Panc1 (cell line): ENCODE measurements around the gene SERPINA4. TPM values are rescaled to one million over a fixed set of nuclear protein-coding genes. Genes with fewer than 3 reads are reported as not detected.

Experiments
- ATAC-seq: fragments of 200-7000 bp; cut with Tn5 transposase; 2 replicates; pipeline ENCODE4 v1.9.1; 2020; ENCODE audit warnings: mild to moderate bottlenecking, moderate library complexity
- BruUV-seq: library from RNA; stranded (reverse); fragments of 400-500 nt; replicated peaks from 2 replicates; lab custom pipeline; 2021; lab: Mats Ljungman, UMichigan
- CTCF ChIA-PET: fragments of 300-600 bp; sonication (Branson Sonifier 250); formaldehyde crosslinking; loops from one replicate; lab custom pipeline; 2022; ENCODE audit warnings: antibody characterized with exemption; lab: Charles Lee
- POLR2A ChIA-PET: fragments of 300-600 bp; sonication (Branson Sonifier 250); formaldehyde crosslinking; loops from one replicate; lab custom pipeline; 2022; ENCODE audit warnings: antibody characterized with exemption; lab: Charles Lee
- DNase-seq: peaks from one replicate; pipeline ENCODE4 v3.0.0-alpha.2; 2010; ENCODE audit warnings: low read depth, low spot score
- H3K27ac ChIP-seq: 2 replicates; pipeline ENCODE4 v1.5.1; 2011; ENCODE audit warnings: mild to moderate bottlenecking, low read length, inconsistent platforms
- H3K27me3 ChIP-seq: fragments of 200-500 bp; sonication (Bioruptor generic); 2 replicates; pipeline ENCODE4 v1.6.0; 2014; ENCODE audit warnings: low read length, inconsistent platforms; ENCODE audit not compliant: control insufficient read depth, insufficient read depth
- H3K36me3 ChIP-seq: fragments of 200-500 bp; sonication (Bioruptor generic); 2 replicates; pipeline ENCODE4 v1.5.1; 2014; ENCODE audit warnings: inconsistent platforms, mild to moderate bottlenecking, low read length, moderate library complexity; ENCODE audit not compliant: control insufficient read depth, insufficient read depth
- H3K4me1 ChIP-seq: 2 replicates; pipeline ENCODE4 v1.5.1; 2011; ENCODE audit warnings: inconsistent platforms, mild to moderate bottlenecking, low read length, moderate library complexity; ENCODE audit not compliant: control insufficient read depth, insufficient read depth
- H3K4me3 ChIP-seq, 2 experiments: 2 replicates each; pipeline ENCODE4 v1.5.1; 2011 to 2012; ENCODE audit warnings: low read depth in 2 of 2, low read length in 2 of 2, mild to moderate bottlenecking in 2 of 2, inconsistent platforms in 1 of 2, moderate library complexity in 1 of 2
- H3K9me3 ChIP-seq: fragments of 200-500 bp; sonication (Bioruptor generic); 2 replicates; pipeline ENCODE4 v1.5.1; 2014; ENCODE audit warnings: low read depth, mild to moderate bottlenecking, inconsistent platforms, low read length, moderate library complexity; ENCODE audit not compliant: control insufficient read depth, insufficient read depth
- POLR2AphosphoS5 ChIP-seq: IDR thresholded peaks from 2 replicates; pipeline ENCODE4 v1.6.1; 2012; ENCODE audit warnings: mild to moderate bottlenecking, low read depth, low read length, moderate library complexity
- SIN3A ChIP-seq: IDR thresholded peaks from 2 replicates; pipeline ENCODE4 v1.6.1; 2012; ENCODE audit warnings: low read depth, mild to moderate bottlenecking, low read length, moderate library complexity, borderline replicate concordance; ENCODE audit not compliant: insufficient read depth
- TCF7L2 ChIP-seq: IDR thresholded peaks from 2 replicates; pipeline ENCODE4 v1.6.1; 2011; ENCODE audit warnings: mild to moderate bottlenecking, low read depth, low read length, inconsistent platforms
- in situ Hi-C: cut with HindIII; loops from 2 replicates; pipeline ENCODE4 v1.10.0; 2016; ENCODE audit warnings: low sequenced_read_pairs, low pct_unique_long_range_greater_than_20kb
- intact Hi-C: fragments of 100-400 bp; cut with micrococcal nuclease; formaldehyde crosslinking; loops from one replicate; pipeline ENCODE4 v1.10.0; 2022; ENCODE audit not compliant: unreplicated experiment
- total RNA-seq: library from RNA; stranded (reverse); gene quantifications from one replicate; pipeline ENCODE4 v1.2.1, GENCODE V29; 2021; ENCODE audit not compliant: unreplicated experiment
- TF ChIP-seq, protein P1 (sequence below): fragments of 450-650 bp; IDR thresholded peaks from 2 replicates; pipeline ENCODE4 v1.5.1; 2017; ENCODE audit warnings: mild to moderate bottlenecking
- TF ChIP-seq, protein P2 (sequence below), 2 experiments: IDR thresholded peaks; 2 replicates each; pipeline ENCODE4 v1.6.1; 2011 to 2012; ENCODE audit warnings: low read depth in 2 of 2, control low read depth in 1 of 2, low read length in 1 of 2, mild to moderate bottlenecking in 1 of 2, moderate library complexity in 1 of 2; ENCODE audit not compliant: insufficient read depth in 1 of 2

SERPINA4 gene
- total RNA-seq, 1 experiment from 2014 or later = 0.10 TPM

DNA sequence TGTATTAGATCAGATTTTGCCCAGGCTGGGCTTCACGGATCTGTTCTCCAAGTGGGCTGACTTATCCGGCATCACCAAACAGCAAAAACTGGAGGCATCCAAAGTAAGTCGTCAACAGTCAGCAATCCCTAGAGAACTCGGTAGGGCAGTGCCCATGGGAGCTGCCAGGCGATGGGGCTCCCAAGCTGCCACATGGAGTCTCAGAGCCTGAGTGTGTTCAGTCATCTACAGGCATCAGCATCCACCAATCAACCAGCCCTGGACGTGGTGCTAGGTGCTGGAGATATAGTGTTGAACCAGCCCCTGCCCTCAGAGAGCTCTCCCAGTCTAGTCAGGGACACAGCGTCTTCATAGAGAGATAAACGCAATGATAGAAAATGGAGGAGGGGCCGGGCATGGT is 6.9 kb downstream of the SERPINA4 start:
- ChIA-PET POLR2A (no interaction called here), CTCF (interaction anchor here (0.6 kb wide), 1 partner anchor 565 kb away, joined by 3 read pairs; no protein-coding TSS in a partner anchor)
- DNase-seq (no peak), ATAC-seq (no peak)
- H3K27ac ChIP-seq = no peak overlapping the region
- TF ChIP-seq, protein P1, sequence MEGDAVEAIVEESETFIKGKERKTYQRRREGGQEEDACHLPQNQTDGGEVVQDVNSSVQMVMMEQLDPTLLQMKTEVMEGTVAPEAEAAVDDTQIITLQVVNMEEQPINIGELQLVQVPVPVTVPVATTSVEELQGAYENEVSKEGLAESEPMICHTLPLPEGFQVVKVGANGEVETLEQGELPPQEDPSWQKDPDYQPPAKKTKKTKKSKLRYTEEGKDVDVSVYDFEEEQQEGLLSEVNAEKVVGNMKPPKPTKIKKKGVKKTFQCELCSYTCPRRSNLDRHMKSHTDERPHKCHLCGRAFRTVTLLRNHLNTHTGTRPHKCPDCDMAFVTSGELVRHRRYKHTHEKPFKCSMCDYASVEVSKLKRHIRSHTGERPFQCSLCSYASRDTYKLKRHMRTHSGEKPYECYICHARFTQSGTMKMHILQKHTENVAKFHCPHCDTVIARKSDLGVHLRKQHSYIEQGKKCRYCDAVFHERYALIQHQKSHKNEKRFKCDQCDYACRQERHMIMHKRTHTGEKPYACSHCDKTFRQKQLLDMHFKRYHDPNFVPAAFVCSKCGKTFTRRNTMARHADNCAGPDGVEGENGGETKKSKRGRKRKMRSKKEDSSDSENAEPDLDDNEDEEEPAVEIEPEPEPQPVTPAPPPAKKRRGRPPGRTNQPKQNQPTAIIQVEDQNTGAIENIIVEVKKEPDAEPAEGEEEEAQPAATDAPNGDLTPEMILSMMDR = no peak
- no peak for TF ChIP-seq SIN3A
- TF ChIP-seq POLR2AphosphoS5 = no peak
- TF ChIP-seq, protein P2, sequence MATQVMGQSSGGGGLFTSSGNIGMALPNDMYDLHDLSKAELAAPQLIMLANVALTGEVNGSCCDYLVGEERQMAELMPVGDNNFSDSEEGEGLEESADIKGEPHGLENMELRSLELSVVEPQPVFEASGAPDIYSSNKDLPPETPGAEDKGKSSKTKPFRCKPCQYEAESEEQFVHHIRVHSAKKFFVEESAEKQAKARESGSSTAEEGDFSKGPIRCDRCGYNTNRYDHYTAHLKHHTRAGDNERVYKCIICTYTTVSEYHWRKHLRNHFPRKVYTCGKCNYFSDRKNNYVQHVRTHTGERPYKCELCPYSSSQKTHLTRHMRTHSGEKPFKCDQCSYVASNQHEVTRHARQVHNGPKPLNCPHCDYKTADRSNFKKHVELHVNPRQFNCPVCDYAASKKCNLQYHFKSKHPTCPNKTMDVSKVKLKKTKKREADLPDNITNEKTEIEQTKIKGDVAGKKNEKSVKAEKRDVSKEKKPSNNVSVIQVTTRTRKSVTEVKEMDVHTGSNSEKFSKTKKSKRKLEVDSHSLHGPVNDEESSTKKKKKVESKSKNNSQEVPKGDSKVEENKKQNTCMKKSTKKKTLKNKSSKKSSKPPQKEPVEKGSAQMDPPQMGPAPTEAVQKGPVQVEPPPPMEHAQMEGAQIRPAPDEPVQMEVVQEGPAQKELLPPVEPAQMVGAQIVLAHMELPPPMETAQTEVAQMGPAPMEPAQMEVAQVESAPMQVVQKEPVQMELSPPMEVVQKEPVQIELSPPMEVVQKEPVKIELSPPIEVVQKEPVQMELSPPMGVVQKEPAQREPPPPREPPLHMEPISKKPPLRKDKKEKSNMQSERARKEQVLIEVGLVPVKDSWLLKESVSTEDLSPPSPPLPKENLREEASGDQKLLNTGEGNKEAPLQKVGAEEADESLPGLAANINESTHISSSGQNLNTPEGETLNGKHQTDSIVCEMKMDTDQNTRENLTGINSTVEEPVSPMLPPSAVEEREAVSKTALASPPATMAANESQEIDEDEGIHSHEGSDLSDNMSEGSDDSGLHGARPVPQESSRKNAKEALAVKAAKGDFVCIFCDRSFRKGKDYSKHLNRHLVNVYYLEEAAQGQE (IDR thresholded peaks at IDR 0.05; ENCODE audit: insufficient read depth in 1 of 2, low read depth in 2 of 2, low read length in 1 of 2) = no peak
- TF ChIP-seq TCF7L2 = no peak
- H3K9me3 ChIP-seq = no peaks in the 10 kb centered on the region
- H3K27me3 ChIP-seq = no peaks in the 10 kb centered on the region
- H3K36me3 ChIP-seq = no peaks in the 10 kb centered on the region
- intact Hi-C loops = no loop called here
- H3K4me1 ChIP-seq = no peaks in the 10 kb centered on the region; the same call in 1 of the 2 replicates
- no TSS peak for BruUV-seq
- in situ Hi-C loops = no loop called here
- no peak overlapping the region for H3K4me3 ChIP-seq

DNA sequence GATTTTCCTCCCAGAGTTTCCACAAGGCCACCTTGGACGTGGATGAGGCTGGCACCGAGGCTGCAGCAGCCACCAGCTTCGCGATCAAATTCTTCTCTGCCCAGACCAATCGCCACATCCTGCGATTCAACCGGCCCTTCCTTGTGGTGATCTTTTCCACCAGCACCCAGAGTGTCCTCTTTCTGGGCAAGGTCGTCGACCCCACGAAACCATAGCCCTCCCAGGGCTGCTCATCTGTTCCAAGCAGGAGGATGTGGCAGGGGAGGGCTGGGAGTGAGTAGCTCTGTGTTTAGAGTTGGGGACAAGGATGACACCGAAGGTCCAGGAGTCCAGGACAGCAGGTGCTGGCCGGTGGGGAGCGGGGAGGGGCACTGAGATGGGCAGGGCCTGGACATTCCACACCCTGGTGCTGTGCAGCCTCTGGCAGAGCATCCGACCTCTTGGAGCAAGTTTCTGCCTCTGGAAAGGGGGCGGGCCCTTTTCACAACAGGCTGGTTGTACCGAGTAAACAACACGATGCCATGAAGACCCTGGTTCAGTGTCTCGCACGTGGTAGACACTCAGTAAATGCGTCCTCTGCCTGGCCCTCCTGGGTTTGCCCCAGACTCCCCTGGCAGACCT is 8.2 kb downstream of the SERPINA4 start:
- no TSS peak for BruUV-seq
- no peak overlapping the region for H3K27ac ChIP-seq
- intact Hi-C loops (no loop called here), in situ Hi-C loops (no loop called here)
- POLR2A ChIA-PET = no interaction called here
- H3K4me1 ChIP-seq = no peaks in the 10 kb centered on the region; the same call in 1 of the 2 replicates
- no peak overlapping the region for H3K4me3 ChIP-seq
- TF ChIP-seq SIN3A = no peak
- TF ChIP-seq, protein P2 (IDR thresholded peaks at IDR 0.05; ENCODE audit: insufficient read depth in 1 of 2, low read depth in 2 of 2, low read length in 1 of 2) = no peak
- no peak for TF ChIP-seq POLR2AphosphoS5
- TF ChIP-seq, protein P1 = no peak
- no peak for TF ChIP-seq TCF7L2
- no peaks in the 10 kb centered on the region for H3K9me3 ChIP-seq
- ATAC-seq = no peak
- CTCF ChIA-PET = no interaction called here
- no peak for DNase-seq
- H3K36me3 ChIP-seq = no peaks in the 10 kb centered on the region
- H3K27me3 ChIP-seq = no peaks in the 10 kb centered on the region
